K562 (cell line): Measurements from ENCODE around the gene SFT2D2. TPM values are rescaled to one million over a fixed set of nuclear protein-coding genes. Genes with fewer than 3 reads are reported as not detected.

Experiments
- C11orf30 ChIP-seq: fragments of 450-650 bp; IDR thresholded peaks from 2 replicates; pipeline ENCODE4 v1.6.1; 2016; ENCODE audit warnings: low read depth, mild to moderate bottlenecking
- FOSL1 ChIP-seq: fragments of 200-800 bp; sonication (Bioruptor generic); conservative IDR thresholded peaks from 2 replicates; pipeline ENCODE4 v1.6.1; 2016; ENCODE audit warnings: missing genetic modification characterization, missing compliant biosample characterization
- FOXK2 ChIP-seq, 2 experiments: fragments of 450-650 bp; IDR thresholded peaks in 1 of 2; conservative IDR thresholded peaks in 1 of 2; 2 replicates each; pipeline ENCODE4 v1.6.1; 2016; ENCODE audit warnings: low read depth in 2 of 2, mild to moderate bottlenecking in 1 of 2
- NCOA4 ChIP-seq: fragments of 450-650 bp; IDR thresholded peaks from 2 replicates; pipeline ENCODE4 v1.6.1; 2018; ENCODE audit warnings: mild to moderate bottlenecking; ENCODE audit not compliant: partially characterized antibody
- U2AF2 ChIP-seq: fragments of 200-400 bp; formaldehyde crosslinking; optimal IDR thresholded peaks from 2 replicates; pipeline ENCODE3; 2017; ENCODE audit warnings: low read depth, mild to moderate bottlenecking, low read length
- ZNF316 ChIP-seq: fragments of 450-650 bp; IDR thresholded peaks from 2 replicates; pipeline ENCODE4 v1.6.1; 2016
- polyA plus RNA-seq, 8 experiments: library from polyadenylated mRNA; depleted of rRNA in 4 of 8; stranded (reverse) in 5 of 8; unstranded in 3 of 8; fragments of >200 nt; fragmentation: Nextera tagmentation in 2 of 8; fragmentation: Illumina TruSeq in 1 of 8; extraction: Ambion mirVana in 2 of 8; extraction: Trizol in 1 of 8; gene quantifications; 2 replicates each; pipeline versions ENCODE4 v1.2.1 to v1.2.3, GENCODE V29; 2011 to 2014; ENCODE audit warnings: inconsistent platforms in 1 of 8, missing spikeins in 1 of 8
- total RNA-seq, 7 experiments: library from RNA; depleted of rRNA in 6 of 7; stranded (reverse); fragments of >200 nt in 6 of 7; fragmentation: Illumina TruSeq in 2 of 7; extraction: Trizol in 2 of 7; gene quantifications; 2 replicates each; pipeline versions ENCODE4 v1.2.1 to v1.2.3, GENCODE V29; 2011 to 2021; ENCODE audit warnings: low replicate concordance in 1 of 7
- TF ChIP-seq, protein P1 (sequence below), 2 experiments: fragments of 450-650 bp in 1 of 2; sonication (generic) in 1 of 2; formaldehyde crosslinking in 1 of 2; IDR thresholded peaks; 2 replicates each; pipeline versions ENCODE4 v1.7.1 to v1.9.0; 2016 to 2022; ENCODE audit warnings: inconsistent platforms in 1 of 2, mild to moderate bottlenecking in 1 of 2, missing genetic modification reagents in 1 of 2
- TF ChIP-seq, protein P2 (sequence below): IDR thresholded peaks from 3 replicates; pipeline ENCODE4 v1.6.1; 2011; ENCODE audit warnings: borderline replicate concordance, mild to moderate bottlenecking; ENCODE audit not compliant: insufficient read length, insufficient read depth

The SFT2D2 gene
- total and polyA plus RNA-seq, 9 of the 15 experiments (the other 6 are each of a cell fraction or from before 2014, with no cell fraction given) = 3.4 to 50.1 (median 21.6) TPM

DNA sequence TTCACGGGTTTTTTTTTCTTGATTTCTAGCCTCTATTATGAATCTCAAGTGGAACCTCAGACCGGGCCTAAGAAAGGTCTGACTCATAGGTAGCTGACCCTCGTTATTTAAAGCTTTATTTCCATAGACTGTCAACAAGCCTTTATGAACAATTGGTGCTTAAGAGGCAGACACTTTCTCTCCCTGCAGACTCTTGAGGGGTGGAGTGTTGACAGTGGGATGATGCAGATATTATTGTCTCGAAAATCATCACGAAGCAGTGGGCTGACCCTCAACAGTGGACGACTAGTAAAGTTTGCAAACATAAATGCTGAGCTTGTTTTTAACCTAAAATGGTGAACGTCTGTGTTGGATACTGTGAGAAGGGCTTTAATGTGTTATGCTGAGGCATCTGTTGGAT, 1.8 kb downstream of the SFT2D2 start (continued):
- TF ChIP-seq, protein P1, sequence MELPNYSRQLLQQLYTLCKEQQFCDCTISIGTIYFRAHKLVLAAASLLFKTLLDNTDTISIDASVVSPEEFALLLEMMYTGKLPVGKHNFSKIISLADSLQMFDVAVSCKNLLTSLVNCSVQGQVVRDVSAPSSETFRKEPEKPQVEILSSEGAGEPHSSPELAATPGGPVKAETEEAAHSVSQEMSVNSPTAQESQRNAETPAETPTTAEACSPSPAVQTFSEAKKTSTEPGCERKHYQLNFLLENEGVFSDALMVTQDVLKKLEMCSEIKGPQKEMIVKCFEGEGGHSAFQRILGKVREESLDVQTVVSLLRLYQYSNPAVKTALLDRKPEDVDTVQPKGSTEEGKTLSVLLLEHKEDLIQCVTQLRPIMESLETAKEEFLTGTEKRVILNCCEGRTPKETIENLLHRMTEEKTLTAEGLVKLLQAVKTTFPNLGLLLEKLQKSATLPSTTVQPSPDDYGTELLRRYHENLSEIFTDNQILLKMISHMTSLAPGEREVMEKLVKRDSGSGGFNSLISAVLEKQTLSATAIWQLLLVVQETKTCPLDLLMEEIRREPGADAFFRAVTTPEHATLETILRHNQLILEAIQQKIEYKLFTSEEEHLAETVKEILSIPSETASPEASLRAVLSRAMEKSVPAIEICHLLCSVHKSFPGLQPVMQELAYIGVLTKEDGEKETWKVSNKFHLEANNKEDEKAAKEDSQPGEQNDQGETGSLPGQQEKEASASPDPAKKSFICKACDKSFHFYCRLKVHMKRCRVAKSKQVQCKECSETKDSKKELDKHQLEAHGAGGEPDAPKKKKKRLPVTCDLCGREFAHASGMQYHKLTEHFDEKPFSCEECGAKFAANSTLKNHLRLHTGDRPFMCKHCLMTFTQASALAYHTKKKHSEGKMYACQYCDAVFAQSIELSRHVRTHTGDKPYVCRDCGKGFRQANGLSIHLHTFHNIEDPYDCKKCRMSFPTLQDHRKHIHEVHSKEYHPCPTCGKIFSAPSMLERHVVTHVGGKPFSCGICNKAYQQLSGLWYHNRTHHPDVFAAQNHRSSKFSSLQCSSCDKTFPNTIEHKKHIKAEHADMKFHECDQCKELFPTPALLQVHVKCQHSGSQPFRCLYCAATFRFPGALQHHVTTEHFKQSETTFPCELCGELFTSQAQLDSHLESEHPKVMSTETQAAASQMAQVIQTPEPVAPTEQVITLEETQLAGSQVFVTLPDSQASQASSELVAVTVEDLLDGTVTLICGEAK (IDR thresholded peaks at IDR 0.05) = peak; percentile 88
- TF ChIP-seq, protein P1 (CRISPR knock-in tag; IDR thresholded peaks at IDR 0.05) = 0 out of 2 replicates have a peak, but pooled peaks have one; percentile 22
- no peak for TF ChIP-seq NCOA4
- TF ChIP-seq U2AF2 = no peak
- 0 out of 2 replicates have a peak, but pooled peaks have one; percentile 13 for TF ChIP-seq FOSL1 (tag)
- TF ChIP-seq, protein P2, sequence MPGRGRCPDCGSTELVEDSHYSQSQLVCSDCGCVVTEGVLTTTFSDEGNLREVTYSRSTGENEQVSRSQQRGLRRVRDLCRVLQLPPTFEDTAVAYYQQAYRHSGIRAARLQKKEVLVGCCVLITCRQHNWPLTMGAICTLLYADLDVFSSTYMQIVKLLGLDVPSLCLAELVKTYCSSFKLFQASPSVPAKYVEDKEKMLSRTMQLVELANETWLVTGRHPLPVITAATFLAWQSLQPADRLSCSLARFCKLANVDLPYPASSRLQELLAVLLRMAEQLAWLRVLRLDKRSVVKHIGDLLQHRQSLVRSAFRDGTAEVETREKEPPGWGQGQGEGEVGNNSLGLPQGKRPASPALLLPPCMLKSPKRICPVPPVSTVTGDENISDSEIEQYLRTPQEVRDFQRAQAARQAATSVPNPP = no peak
- 0 out of 2 replicates have a peak, but pooled peaks have one; percentile 27 for TF ChIP-seq C11orf30
- TF ChIP-seq ZNF316 = peak; percentile 62
- peak; percentile 12 to 26; a peak in 1 of 4 replicates for TF ChIP-seq FOXK2 (conservative IDR thresholded peaks at IDR 0.05 in 1 of 2, IDR thresholded peaks at IDR 0.05 in 1 of 2; ENCODE audit: low read depth in 2 of 2)
